ENCODE measurements around the gene PLCB1.
"Not testable (repeated sequence)": the region's sequence is repeated elsewhere in the genome, so short reads cannot be mapped to it uniquely, and the experiment has no call there.

Gene PLCB1

DNA sequence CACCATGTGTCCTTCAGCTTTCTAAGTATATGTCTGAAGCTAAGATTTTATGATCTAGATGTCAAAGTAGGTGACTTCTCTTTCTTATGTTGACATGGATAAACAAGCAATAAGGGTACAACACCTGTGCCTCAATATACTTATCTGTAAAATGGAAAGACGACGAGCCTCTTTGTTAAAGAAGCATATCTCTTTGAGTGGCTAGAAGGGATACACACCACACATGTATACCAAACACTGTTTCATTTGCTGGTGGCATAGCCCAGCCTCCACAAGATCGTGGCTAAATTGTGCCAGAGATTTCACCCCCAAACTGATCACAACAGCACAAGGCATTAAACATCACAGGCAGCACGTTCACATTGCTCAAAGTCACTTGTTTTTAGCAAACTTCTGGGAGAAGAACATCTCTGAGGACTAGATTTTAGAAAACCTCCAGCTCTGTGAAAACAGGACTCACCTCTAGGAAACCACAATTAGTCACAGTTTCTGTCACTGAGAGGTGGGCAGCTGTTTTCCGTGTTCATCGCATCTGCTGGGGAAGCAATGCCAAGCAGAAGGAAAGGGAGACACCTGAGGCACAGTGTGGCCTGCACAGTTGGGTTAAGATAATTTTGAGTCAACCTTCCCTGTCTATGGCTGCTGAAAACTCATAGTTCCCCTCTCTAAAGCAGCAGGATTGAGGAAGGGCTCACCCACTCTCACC lies 673.8 kb downstream of the PLCB1 start:
- no peak for DNase-seq

DNA sequence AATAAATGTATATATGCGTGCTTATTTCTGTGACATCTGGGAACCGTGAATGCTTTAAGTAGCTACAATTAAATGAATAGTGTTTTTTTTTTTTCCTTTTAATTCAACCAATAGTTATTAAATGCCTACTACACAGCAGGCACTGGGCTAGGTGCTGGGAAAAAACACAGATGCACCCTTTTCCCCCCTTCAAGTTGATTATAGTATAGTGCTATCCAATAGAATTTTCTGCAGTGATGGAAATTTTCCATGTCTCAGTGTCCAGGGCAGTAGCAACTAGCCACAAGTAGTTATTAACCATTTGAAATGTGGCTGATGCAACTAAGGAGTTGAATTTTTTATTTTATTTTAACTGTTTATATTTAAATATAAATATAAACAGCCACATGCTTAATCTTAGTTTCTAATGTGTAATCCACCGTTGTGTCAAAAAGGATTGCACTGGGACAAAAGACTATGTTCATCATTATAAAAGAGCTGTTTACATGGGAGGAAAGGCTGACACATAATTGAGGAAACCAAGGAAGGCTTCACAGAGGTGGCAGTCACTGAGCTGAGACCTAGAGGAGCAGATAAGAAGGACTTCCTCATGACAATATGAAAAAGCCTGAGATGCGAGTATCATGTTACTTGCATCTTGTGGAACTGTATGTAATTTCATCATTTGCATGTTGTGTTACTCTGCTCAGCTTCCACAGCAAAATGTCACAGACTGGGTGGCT lies 675.6 kb downstream of the PLCB1 start:
- DNase-seq, result no peak

- DNase-seq, result no peak
Measured at GRCh38 chr20:8808202-8808535, 676.1 kb downstream of the PLCB1 start.

DNA sequence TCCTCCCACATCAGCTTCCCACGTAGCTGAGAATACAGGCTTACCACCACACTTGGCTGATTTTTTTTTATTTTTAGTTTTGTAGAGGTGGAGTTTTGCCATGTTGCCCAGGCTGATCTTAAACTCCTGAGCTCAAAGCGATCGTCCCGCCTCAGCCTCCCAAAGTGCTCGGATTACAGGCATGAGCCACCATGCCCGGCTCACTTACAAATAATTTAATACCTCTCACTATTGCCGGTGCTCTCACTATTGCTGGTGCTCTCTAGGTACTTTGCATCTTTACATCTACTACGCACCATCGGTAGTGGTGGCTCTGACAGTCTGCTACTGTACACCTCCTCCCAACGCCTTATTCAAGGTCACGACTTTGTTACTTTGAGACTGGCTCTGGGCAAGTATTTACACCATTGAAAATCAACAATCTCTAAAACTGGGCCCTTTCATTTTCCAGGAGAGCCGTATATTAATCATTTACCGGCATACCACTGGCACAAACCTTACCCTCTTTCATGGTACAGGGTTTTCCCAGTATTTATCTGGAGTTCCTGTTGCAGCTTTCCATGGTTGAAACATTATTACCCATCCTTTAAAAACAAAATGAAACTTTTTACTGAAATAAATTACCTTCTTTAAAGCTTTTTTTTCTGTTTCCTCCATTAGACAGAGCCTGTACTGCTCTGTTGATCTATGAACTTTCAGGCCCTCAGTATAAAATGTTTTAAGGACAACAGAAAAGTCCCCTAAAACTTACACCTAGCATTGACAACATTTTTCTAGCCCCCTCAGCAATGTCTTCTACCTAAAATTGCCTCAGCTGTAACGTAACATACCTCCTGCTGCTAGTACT lies 677.3 kb downstream of the PLCB1 start:
- DNase-seq, result no peak

DNA sequence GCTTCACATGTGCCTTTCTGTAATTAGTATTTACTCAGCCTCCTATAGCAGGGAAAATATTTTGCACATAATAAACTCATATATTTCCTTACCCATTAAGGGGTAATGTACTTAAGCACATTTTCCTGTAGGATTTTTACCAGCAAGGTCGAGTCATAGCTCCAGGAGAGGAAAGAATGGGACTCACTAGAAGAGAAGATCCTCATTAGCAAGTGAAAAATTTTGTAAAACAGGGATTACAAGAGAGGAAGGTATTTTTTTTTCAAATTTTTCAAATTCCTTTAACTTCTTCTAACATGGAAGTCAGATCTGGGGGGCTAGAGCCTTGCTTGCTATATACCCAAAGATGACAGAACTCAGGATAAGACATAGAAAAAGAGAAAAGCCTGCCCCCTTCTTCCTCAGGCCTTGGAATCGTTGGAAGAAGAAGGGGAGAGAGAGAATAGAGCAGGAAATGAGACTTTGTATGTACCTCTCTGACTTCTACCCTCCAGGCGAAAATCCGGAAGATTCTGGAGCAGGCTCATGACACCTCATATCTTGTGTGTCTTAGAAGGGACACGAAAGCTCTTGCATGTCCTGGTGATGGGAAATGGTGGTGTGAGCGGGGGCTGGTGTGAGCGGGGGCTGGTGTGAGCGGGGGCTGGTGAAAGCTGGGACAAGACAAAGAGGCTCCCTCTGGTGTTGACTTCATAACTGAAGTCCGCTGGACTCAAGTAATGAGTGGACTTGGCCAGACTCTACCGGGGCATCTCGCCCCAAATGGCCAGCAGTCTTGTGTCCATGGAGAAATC lies 679.9 kb downstream of the PLCB1 start:
- no peak for DNase-seq

- DNase-seq, result peak; percentile 51
Measured at GRCh38 chr20:8812817-8813216, 680.8 kb downstream of the PLCB1 start.

DNA sequence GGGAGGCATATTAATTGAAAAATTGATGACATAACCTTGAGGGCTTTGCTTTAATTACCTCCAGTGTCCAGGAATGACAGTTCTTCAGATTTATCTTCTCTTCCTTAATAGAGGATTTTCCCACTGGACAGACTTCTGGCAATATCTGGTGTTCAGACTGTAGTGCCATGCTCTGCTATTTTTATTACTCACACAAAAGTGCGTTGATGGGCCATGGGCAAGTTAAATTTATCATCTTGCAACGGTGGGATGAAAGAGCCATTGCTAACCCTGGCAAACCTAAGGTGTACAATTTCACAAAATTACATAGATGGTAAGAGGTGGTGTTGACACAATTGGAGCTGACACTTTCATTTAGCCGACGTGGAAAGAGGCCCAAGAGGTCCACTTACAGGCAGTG lies 683.1 kb downstream of the PLCB1 start:
- DNase-seq, result no peak

DNA sequence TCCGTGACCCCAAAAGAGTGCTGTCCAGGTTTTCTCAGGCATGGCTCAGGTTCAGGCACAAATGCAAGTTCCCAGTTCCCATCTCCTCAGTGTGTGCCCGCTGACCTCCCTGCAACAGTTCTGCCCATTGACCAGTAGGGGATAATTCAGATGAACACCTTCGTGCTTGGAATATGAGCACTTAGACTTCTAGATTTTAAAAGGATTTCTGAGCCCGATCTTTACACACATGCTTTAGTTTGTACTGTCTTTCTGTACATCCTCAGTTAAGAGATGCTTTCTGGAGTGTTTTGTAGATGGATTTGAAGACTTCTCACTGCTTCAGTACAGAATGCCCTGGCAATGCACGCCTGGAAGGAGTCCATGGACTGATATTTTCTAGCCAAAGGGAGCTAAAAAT lies 697.2 kb downstream of the PLCB1 start:
- no peak for DNase-seq

DNA sequence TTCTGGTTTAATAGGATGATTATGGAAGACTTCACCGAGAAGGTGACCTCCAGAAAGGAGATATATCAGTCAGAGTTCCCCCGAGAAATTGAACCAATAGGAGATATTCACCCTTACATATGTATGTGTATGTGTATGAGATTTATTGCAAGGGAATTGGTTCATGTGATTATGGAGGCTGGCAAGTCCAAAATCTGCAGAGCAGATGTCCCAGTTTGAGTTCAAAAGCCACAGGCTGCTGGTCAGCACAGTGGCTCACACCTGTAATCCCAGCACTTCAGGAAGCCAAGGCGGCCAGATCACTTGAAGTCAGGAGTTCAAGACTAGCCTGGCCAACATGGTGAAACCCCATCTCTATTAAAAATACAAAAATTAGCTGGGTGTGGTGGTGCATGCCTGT lies 702.2 kb downstream of the PLCB1 start:
- not testable (repeated sequence) for DNase-seq

- DNase-seq, result no peak
Measured at GRCh38 chr20:8834851-8835250, 702.8 kb downstream of the PLCB1 start.

GRCh38 chr20:8837396-8837795 lies 705.3 kb downstream of the PLCB1 start:
- no peak for DNase-seq

DNA sequence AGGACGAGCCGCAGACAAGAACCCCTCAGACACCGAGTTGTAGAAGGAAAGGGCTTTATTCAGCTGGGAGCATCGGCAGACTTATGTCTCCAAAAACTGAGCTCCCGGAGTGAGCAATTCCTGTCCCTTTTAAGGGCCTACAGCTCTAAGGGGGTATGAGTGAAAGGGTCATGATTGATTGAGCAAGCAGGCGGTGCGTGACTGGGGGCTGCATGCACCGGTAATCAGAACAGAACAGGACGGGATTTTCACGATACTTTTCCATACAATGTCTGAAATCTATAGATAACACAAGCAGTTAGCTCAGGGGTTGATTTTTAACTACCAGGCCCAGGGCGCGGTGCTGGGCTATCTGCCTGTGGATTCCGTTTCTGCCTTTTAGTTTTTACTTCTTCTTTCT lies 710.5 kb downstream of the PLCB1 start:
- no peak for DNase-seq

DNA sequence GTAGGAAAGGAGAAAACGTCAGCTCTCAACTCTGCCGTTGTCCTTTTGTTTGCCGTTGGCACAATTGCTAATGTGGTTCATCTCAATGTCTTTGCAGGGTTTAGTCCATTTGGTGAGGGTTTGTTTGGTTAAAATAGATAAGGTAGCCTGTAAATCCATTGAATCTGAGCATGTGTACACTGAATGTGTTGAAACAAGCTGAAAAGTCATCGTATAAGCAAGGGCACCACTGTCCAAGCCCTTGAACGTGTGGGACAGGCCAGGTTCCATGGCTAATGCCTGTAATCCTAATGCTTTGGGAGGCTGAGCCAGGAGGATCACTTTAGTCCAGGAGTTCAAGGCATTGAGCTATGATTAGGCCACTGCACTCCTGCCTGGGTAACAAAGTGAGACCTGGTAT lies 712.1 kb downstream of the PLCB1 start:
- no peak for DNase-seq

- DNase-seq, result no peak
Measured at GRCh38 chr20:8849990-8850389, 717.9 kb downstream of the PLCB1 start.

- no peak for DNase-seq
Measured at GRCh38 chr20:8851446-8851845, 719.4 kb downstream of the PLCB1 start.

DNA sequence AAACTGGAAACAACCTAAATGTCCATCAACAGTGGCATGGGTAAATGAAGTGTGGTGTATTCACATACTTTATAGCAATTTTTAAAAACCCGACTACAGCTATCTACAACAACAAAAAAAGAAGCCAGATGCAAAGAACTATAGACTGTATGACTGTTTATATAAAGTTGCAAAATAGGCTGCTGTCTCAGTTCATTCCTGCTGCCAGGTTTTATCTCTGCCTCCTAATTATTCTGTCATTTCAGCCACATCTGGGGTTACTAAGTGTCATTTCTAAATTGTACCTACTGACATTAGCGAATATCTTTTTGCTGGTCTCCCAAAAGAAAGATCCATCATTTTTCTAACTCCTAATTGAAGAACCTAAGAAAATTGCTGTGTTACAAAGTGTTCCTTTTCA lies 719.9 kb downstream of the PLCB1 start:
- not testable (repeated sequence) for DNase-seq

DNA sequence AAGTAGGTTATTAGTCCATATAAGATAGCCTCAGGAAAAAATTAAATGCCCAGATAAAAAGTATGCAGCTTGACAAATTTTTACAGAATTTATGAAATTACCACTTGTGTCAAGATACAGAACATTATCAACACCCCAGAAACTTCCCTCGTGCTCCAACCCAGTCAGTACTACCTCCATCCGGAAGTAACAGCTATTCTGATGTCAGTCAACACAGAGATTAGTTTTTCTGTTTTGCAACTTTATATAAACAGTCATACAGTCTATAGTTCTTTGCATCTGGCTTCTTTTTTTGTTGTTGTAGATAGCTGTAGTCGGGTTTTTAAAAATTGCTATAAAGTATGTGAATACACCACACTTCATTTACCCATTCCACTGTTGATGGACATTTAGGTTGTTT lies 721.1 kb downstream of the PLCB1 start:
- not testable (repeated sequence) for DNase-seq

DNA sequence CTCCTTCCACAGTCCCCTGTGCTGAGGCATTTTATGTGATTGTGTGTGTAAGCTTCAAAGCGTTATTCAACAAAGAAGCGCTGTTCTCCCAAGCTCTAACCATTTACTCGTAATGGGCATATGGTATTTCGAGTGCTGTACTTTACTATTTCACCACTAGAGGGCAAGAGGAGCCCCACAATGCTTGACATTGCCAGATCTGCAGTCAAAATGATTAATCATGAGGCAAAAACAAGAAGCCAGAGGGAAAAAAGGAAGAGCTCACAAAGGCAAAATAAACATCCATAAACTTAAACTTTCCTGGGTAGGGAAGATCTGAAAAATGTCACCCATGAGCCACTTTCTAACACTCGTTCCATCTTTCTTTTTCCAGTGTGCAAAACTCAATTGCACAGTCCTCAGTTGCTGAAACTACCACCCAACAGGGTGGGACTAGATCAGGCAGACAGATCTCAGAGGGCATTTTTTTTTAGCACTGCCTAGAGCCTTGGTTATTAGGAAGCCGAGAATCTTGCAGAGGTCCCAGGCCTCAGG lies 721.8 kb downstream of the PLCB1 start:
- DNase-seq, result no peak

GRCh38 chr20:8854571-8854970 lies 722.5 kb downstream of the PLCB1 start:
- no peak for DNase-seq

GRCh38 chr20:8855315-8855714 lies 723.2 kb downstream of the PLCB1 start:
- no peak for DNase-seq

DNA sequence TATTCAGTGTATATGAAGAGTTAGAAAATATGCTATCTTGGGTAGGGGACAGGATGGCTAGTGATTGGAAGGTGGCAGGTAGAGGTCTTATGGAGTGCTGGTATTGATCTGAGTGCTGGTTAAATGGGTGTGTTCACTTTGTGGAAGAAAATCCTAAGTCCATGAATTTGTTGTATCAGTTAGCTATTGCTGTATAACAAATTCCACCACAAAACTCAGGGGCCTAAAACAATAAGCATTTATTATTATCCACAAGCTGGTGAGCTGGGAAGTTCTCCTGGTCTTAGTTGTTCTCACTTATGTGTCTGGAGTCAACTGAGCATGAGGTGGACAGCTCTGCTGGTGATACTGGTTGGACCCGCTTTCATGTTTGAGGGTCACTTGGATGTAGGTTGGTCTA lies 724.6 kb downstream of the PLCB1 start:
- DNase-seq, result no peak

- no peak for DNase-seq
Measured at GRCh38 chr20:8858181-8858787, 726.2 kb downstream of the PLCB1 start.

Data from NCI-H1436 treated with DMSO at 0.1 percent for 48 hours (cell line).